NCI-H69 (cell line): ENCODE results near the gene COPS8.

ENCODE experiments used
- DNase-seq: peaks from one replicate; lab custom pipeline; 2025; lab: John Stamatoyannopoulos, UW

The COPS8 gene

DNA sequence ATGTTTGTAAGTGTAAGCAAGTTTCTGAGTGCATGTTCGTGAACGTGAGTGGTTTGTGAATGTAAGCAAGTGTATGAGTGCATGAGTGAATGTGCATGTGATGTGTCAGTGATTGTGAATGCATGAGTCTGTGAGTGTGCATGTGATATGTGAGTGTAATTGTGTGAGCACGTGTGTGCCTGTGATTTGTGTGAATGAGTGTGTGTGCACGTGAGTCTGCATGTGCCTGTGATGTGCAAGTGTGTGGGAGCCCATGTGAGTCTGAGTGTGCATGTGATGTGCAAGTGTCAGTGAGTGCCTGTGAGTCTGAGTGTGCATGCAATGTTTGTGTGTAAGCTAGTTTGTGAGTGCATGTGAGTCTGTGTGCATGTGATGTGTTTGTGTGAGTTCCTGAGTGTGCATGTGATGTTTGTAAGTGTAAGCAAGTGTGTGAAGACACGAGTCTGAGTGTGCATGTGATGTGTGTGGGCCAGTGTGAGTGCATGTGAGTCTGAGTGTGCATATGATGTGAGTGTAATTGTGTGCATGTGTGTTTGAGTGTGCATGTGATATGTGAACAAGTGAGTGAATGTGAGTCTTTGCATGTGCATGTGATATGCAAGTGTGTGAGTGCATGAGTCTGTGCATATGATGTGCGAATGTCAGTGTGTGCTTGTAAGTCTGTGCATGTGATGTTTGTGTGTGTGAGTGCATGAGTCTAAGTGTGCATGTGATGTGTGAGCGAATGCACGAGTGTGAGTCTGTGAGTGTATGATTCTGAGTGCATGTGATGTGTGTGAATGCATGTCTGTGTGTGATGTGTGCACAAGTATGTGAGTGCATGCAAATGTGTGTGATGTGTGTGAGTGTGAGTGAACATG lies 45.1 kb downstream of the COPS8 start:
- DNase-seq, result no peak

DNA sequence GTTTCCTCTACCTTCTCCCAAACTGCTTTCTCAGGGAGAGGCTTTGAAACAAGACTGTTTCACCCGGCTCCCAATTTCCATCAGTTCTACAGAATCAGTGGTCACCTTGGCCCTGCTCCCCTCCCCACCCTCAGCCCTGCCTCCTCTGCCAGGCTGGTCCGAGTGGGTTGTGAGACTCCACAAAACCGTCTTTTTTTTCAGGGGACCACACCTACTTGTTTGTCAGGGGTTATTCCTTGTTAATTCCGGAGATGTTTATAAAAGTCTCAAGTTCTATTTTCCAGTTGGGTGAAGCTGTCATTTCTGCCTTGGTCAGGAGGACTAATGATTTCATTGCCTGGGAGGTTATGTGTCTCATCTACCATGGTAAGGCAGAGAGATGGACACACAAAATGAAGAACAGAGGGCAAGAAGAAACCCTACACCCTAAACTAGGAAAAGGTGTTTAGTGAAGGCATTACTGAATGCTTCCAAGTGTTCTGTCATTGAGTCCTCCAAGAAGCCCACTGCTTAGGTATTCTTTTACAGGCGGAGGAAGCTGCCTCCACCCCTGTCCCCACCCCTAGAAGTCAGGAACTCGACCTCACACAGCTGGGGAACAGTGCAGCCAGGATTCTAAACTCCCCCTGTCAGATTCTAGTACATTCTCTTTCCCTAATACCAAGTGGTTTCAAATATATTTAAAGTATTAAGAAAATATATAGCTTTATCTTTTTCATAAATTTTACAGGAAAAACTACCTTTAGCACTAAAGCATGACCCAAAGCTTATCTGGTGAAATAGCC lies 46.3 kb downstream of the COPS8 start:
- no peak for DNase-seq

DNA sequence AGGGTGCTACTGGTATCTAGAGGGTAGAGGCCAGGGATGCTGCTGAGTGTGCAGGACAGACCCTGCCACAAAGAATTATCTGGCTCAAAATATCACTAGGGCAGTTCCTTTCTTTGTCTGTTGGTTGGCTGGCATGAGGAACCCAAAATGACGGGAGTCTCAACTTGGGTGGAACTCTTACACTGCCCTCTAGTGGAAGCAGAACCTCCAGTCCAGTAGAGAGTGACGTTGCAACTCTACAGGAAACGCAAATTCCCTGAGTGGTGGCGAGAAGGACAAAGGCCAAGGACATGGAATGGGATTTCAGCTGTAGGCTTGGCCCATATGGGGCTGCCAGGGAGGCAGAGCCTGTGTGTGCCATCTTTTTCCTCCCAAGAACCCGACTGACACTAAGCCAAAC lies 47.1 kb downstream of the COPS8 start:
- DNase-seq, result peak; percentile 7

DNA sequence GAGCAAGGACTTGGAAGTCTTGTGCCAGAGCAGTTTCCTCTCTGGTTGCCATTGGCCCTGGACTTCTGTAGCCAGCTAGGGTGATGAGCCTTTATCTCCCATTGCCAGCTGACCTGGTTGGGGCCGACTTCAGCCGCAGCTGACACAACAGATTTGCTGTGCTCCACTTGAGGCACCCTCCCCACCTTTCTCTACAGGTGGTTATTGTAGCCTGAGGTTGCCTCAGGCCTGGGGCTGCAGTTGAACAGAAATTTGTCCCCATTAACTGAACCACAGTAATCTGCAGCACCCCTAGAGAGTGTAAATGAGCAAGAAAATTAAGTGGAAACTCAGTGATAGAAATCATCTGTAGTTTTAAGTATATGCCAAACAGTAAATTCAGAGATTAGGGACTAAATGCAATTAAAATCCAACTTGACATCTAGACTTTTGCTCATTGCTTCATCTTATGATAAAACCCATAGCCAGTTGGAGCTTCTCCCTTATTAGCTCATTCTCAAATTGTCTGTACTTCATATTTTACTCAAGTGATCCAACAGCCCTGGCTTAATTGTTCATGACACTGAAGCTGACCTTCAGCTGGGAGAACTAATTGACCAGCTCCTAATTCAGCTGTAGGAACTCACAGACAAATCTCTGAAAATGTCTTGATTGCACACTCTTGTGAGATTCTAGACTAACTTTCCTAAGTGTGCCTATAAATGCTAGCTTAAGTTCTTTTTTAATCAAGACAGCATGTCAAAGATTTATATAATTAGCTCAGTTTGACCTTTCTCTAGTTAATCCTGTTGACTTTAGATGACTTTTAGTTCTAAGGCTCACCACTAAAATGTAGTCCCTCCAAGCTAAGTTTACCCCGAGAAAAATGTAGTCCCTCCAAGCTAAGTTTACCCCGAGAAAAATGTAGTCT lies 48.9 kb downstream of the COPS8 start:
- peak; percentile 74 for DNase-seq

GRCh38 chr2:237136824-237137223 lies 51.1 kb downstream of the COPS8 start:
- DNase-seq, result no peak

DNA sequence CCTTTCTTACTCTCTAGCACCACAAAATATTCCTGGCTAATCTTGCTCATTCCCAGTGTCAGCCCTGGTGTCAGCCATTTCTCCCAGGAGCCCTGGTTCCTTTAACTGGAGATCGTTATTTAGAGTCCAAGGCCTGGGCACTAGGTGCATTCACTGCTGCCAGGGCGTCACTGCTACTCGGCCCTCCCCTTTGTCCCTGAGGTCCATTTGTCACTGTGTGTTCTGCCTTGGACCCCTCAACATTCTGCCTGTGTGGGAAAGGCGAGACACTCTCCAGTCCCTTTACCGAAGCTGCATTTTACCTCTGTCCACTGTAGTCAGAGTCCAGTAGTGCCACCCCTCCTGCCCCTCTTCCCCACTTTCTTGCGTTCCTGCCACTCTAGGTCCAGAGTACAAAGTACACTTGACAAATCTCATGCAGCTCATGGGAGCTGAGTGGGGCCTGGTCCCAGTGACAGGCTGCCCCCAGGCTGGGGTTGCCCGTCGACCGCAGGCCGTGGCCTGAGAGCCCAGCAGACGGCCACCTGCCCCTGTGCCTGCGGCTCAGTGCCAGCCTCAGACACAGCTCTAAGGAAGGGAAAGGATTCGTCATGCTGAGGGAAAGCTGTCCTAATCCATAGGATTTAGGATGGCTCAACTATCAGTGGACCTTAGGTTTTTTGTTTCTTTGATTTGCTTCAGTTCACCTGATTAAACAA lies 52.1 kb downstream of the COPS8 start:
- DNase-seq, result no peak

- DNase-seq, result no peak
Measured at GRCh38 chr2:237139123-237139675, 53.5 kb downstream of the COPS8 start.

GRCh38 chr2:237140689-237141285 lies 55.1 kb downstream of the COPS8 start:
- no peak for DNase-seq

DNA sequence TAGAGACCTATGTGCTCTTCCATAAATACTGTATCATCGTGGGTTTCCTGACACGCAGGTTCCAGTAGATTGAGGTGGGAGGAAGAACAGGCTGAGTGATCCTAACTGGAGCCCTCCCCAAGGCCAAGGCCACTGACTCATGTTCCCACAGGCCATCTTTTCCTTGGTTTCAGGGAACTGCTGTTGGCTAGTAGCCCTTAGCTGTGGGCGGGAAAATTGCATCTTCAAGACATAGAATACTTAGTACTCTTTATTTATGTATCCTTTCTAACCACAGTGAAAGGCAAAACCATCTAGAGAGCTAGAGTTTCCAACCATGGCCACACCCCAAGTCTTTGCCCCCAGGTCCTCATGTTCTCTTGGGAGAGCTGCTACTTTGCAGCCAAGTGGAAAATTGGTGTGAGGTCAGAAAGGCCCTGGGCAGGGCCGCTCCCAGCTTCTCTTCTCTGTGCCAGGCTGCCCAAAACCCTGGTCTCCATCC lies 55.9 kb downstream of the COPS8 start:
- no peak for DNase-seq

DNA sequence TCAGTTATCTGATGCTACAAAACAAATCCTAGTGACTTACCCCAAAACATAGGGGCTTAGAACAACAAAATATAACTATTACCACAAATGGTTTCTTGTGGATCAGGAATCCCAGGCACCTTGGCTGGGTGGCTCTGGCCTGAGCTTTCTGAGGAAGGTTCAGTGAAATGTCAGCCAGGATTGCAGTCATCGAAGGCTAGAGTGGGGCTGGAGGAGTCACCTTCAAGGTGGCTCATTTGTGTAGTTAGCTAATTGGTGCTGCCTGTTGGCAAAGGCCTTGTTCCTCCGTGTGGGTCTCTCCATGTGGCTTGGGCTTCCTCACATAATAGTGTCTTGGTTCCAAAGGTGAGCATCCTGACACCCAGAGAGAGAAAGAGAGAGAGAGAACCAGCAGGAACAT lies 57.4 kb downstream of the COPS8 start:
- no peak for DNase-seq

GRCh38 chr2:237143676-237144440 lies 58.2 kb downstream of the COPS8 start:
- no peak for DNase-seq

- DNase-seq, result no peak
Measured at GRCh38 chr2:237144516-237144915, 58.8 kb downstream of the COPS8 start.

DNA sequence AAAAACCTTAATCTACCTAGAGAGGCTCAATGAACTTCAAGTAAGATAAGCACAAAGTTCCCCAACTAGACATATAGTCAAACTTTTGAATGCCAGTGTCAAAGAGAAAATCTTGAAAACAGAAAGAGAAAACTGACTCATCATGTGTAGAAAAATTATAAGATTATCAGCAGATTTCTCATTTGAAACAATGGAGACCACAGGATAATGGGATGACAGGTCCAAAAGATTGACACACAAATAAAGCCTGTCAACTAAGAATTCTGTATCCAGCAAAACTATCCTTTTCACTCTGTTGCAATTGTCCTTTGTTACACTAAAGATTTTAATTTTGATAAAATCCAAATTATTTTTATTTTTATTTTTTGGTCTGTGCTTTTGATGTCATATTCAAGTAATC lies 61.6 kb downstream of the COPS8 start:
- DNase-seq, result no peak

DNA sequence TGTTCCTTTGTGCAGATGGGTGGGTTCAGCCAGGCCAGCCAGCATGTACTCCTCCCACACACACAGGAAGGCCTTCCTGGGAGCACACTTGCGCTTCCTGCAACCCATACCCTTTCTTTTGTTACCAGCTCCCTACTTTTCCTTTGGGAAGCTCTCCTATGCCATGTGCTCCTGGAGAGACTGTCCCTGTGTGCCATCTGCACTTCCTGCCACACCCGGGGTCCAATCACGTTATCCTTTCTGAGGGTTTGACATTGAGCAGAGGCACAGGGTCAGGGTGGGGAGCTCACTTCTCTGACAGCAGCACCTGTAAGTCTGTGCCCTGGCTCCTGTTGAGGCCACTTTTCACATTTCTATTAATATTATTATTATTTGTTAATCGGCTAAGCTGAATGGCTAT lies 62.9 kb downstream of the COPS8 start:
- no peak for DNase-seq

- DNase-seq, result no peak
Measured at GRCh38 chr2:237149425-237149824, 63.7 kb downstream of the COPS8 start.
